HG03060 (cell line): ENCODE data around the gene SCTR.

ENCODE experiments used
- ATAC-seq: cut with Tn5 transposase; IDR thresholded peaks from one replicate; pipeline ENCODE4 v1.9.1; 2021; ENCODE audit warnings: low read depth, moderate number of reproducible peaks; ENCODE audit not compliant: unreplicated experiment

SCTR gene

DNA sequence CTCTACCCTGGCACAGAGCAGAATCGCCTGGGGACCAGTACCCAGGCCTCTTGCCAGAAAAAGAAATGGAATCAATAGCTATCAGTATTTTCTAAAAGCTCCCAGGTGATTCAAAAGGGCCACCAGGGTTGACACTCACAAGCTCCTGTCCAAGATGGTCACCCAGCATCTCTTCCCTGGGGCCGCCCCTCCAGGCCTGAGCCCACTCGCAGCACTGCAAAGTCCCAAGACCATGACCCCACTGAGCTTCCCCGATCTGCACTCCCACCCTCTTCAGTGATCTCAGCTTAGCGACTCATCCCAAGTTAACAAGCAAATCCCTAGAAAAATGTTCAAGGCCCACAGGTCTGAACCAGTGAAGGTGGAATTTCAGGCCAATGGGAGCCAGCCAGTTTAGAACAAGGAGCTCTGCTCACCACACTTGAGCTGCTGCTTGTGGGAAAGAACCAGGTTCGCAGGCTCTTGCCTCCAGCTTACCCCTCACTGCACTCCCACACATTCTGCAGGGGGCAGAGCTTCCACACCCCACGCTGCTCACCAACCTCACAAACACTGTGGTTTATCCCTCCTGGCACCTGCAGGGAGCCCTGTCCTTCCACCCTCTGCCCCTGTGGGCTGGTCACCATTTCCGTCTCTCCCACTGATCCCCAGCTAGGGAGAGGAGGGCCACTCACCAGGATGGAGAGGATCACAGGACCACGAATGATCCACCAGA, 72.8 kb downstream of the SCTR start:
- ATAC-seq, result no peak

DNA sequence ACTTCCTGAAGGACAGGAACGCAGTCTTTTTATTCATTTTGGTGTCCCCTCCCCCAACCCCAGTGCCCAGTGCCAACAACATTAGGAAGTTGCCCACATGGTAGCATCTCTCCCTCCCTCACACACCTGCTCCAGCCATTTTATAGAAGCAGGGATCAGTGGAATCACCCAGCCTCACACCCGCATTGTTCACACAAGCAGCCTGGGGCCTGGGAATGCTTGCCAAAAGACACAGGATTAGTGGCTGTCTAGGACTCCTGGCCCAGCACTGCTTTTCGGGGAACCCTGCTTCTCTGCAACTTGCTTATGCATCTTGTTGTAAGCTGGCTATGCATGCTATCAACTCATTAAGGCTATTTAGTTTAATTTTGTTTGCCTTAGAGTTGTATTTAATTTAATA, 74.8 kb downstream of the SCTR start:
- ATAC-seq, result no peak

DNA sequence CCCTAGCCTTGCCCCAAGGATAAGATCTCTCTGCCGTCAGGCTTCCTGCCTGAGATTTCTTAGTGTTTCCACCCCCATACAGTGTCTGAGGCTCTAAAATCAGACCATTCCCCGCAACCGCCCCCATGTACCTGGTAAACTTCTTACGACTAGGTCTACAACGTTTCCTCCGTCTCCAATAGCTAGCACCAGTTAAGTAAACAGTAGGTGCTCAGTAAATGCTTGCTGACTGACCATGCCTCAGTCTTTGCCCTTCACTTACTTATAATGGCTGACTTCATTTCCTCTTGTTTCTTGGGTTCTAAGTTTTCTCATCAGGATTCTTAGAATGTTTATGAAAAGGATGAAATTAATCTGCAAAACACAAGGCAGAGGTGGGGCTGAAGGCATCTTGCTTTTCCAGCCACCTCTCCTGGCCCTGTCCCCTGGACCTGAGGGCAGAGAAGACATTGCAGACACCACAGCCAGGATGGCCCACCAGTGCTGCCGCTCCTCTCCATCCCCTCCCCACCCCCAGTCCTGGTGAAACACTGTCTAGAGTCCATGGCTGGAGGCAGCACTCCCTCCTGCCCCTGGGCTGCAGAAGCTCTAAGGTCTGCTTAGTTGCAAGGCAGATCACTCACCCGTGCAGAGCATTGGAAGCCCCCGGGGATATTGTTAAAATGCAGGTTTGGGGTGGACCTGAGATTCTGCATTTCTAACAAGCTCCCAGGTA, 75.7 kb downstream of the SCTR start:
- ATAC-seq, result no peak

DNA sequence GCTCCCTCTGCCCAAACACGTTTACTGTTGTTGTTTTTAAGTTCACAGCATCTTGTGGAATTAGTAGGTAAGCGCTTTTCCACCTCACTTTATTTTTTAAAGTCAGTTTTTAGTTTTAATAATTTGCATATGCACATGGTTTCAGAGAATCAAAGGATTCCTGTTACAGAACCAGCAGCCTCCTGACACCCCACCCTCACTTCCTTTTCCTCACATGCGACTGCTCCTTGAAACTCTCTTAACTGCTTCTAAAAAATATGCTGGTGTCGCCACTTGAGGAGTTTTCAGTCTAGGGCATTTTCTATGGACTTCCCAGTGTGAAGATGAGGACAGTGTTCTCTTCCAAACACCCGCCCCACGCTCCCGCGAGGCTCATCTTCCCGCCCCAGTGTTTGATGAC, 78.2 kb downstream of the SCTR start:
- no peak for ATAC-seq

DNA sequence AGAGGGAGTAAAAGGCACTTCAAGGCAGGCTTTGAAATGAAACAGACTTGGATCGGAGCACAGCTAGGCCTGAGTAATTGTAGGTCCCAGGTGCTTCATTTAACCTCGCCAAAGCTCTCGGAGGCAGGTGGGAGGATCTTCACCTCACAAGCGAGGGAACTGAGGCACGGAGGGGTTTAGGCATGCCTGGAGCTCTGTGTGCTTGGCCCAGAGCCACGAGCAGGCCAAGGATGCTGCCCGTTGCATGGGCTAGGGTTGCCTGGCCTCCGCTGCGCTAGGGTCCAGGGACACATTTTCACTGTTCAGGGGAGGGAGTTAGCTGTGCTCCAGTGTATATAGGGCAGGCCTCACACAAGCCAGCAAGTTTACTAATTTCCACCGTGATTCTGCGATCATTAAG, 81.4 kb downstream of the SCTR start:
- ATAC-seq, result no peak

DNA sequence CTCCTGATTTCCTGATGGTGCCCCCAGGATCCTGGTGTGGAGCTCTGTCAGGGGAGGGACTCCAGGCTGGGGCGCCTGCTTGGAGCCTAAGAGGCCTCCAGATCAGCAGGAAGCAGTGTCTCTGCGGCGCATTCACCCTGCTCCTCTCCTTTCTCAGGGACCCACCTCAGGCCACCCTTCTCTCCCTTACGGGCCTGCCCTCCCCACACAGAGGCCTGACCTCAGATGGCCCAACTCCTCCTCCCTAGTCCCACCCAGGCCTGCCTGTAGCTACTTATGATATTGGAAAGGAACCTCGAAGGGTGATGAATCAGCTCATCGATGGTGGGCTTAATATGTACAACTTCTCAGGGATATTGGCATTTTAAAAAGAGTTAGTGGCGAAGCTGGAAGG, 82.1 kb downstream of the SCTR start:
- ATAC-seq, result no peak

DNA sequence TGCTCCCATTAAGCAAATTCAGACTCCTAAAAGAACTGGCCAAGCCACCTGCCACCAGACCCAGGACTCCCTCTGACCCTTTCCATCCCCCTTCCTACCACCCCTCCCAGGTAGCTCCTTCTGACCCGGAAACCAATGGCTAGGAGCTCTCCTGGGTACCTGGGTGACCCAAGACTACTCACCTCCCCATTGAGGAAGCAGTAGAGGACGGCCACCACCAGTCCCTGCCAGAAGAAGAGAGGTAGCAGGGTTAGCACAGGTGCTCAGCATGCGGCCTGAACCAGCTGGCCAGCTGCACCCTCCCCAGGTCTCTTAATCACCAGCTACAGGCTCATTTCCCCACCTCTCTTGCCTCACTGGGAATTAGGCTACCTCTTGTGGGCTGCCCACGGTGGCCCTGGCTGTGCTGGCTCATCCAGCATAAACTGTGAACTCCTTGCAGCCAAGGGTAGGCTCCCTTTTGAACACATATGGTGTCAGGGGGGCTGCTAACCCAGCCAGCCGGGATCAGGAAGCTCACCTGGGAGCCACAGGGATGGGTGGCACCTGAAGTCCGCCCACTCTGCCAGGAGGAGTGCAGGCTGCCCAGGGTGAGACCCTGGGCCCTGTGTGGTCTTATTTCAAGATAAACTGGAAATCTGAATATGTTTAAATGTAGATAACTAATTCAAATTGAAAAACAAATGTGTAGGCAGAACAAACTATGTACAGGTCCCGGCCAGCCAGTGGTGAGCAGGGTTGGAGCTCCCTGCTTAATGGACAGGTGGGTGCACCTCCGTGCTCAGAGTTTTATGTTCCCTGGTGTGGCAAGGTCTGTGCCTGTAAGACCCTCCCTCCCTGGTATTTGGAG, 82.7 kb downstream of the SCTR start:
- ATAC-seq, result no peak

DNA sequence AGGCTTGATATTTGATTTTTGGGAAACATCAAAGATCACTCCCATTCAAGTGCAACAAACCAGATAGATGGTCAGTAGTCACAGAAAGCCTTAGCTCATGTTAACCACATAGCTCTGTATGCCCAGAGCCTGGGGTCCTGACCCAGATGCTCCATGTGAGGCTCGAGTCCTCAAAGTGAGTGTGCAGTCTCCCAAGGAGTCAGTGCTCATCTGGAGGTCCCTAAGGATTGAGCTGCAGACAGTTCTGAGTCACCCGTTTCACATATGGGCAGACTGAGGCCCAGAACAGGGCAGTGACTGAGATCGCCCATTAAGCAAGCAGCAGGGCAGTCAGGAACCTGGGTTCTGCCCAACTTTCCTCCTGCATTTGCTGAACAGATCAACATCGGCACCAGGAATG, 83.4 kb downstream of the SCTR start:
- ATAC-seq, result no peak

DNA sequence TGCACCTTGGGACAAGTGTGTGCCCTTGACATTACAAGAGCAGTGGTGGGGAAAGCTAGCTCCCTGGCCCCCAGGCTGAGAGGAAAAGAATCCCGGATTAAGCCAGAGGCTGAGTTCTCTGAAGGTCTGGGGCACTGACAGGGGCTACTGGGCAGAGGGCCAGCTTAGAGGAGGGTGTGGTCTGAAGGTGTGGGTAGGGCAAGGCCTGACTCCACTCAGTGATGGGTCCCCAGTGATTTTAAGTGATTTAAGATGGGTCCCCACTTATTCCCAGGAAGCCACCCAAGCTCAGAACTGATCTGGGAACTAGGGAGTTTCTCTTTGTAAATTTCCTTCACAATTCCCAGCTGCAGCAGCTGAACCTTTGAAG, 83.8 kb downstream of the SCTR start:
- no peak for ATAC-seq

DNA sequence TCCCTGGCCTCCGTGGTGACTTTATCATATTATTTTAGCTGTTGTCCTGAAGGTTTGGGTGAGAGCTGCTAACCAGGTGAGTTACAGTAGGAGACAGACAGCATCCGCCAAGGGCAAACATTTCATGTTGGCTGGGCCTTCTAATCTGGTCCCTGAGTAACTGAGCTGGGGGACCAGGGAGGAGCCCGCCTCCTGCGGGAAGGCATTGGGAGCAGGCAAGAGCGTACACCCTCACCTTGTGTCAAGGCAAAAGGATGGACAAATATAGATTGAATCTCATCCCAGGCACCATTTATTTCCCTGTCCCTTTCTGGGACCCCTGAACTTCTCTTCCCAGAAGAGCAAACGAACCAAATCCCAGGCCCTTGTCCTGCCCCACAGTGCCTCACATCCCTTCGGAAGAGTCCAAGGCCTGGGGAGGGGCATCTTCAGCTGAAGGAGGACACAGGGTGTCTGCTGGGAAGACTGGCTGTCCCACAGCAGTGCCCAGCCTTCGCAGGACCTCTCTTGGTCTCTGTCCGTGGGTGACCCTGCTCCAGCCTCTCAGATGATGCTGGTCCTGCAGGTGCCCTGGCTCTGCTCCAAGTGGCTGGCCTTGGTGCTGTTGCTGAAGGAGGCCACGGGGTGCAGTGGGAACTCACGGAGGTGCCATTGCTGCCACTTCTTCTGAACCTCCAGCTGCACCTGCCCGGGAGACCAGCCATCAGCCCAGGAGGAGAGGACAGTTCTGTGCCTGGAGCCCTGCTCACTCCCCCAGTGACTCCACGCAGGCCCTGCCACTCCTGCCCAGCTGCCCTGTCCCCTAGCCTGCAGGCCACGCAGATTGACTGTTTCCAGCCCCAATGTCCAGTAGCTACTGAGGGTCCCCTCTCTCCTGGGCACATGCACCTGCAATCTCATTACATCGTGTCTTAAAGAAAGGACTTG, 84.4 kb downstream of the SCTR start:
- no peak for ATAC-seq

DNA sequence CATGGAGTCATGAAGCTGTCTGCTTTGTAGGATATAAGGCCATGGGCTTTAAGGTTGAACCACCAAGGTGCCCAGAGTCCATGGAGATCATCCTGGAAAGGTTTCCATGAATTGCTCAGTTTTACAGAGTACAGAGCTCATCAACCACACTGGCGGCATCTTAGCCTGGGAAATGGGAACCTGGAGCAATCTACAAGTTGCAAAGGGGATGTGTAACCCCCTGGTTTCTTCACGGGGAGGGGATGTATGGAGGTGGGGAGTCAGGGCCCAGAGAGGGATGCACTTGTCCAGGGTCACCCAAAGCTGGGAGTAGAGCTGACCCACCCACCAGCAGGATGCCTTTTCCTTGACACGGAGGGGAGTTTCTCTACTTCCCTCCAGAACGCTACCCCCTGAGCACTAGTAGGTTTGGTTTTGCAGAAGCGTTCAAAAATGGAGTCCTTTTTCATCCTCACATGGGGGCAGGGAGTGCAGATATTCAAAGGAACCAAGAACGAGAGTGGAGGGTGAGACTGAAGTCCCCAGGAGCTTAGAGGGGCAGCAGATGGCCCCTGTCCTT, 85.5 kb downstream of the SCTR start:
- no peak for ATAC-seq

DNA sequence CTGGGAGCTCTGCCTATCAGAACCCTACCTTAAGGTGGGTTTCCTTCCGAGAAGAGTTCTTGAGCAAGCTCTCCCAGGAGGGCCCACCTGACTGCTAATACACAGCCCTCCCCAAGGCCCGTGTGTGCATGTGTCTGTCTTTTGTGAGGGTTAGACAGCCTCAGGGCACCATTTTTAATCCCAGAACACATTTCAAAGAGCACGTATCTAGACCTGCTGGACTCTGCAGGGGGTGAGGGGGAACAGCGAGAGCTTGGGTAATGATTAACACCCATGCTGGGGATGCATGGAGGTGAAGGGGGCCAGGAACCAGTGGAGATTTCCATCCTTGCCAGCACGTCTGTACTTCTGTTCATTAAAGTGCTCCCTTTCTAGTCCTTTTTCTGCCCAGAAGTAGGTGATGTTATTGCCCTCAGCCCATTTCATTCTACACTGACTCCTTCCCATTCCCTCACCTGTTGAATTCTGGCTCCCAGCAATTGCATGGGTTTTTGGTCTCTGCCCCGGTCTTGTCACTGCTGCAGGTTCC, 86.1 kb downstream of the SCTR start:
- ATAC-seq, result no peak

DNA sequence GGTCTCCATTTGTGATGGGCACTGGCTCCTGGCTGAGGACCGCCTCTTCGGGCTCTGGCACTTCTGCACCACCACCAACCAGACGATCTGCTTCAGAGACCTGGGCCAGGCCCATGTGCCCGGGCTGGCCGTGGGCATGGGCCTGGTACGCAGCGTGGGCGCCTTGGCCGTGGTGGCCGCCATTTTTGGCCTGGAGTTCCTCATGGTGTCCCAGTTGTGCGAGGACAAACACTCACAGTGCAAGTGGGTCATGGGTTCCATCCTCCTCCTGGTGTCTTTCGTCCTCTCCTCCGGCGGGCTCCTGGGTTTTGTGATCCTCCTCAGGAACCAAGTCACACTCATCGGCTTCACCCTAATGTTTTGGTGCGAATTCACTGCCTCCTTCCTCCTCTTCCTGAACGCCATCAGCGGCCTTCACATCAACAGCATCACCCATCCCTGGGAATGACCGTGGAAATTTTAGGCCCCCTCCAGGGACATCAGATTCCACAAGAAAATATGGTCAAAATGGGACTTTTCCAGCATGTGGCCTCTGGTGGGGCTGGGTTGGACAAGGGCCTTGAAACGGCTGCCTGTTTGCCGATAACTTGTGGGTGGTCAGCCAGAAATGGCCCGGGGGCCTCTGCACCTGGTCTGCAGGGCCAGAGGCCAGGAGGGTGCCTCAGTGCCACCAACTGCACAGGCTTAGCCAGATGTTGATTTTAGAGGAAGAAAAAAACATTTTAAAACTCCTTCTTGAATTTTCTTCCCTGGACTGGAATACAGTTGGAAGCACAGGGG, 87.1 kb downstream of the SCTR start:
- no peak for ATAC-seq

DNA sequence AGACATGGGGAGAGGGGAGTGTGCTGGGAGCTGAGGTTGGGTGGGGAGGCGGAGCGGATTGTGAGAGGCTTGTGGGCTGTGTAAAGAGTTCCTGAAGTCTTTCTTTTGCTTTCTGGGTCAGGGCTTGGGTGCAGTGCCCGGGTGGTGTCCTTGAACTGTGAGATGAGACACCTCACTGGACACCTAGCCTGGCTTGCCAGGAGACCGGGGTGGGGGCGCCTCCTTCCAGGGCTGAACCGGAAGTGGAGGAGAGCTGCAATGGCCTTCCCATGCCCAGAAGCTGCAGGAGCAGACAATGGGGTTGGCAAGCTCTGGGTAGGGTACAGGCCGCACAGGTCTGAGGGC, 88.4 kb downstream of the SCTR start:
- ATAC-seq, result no peak

DNA sequence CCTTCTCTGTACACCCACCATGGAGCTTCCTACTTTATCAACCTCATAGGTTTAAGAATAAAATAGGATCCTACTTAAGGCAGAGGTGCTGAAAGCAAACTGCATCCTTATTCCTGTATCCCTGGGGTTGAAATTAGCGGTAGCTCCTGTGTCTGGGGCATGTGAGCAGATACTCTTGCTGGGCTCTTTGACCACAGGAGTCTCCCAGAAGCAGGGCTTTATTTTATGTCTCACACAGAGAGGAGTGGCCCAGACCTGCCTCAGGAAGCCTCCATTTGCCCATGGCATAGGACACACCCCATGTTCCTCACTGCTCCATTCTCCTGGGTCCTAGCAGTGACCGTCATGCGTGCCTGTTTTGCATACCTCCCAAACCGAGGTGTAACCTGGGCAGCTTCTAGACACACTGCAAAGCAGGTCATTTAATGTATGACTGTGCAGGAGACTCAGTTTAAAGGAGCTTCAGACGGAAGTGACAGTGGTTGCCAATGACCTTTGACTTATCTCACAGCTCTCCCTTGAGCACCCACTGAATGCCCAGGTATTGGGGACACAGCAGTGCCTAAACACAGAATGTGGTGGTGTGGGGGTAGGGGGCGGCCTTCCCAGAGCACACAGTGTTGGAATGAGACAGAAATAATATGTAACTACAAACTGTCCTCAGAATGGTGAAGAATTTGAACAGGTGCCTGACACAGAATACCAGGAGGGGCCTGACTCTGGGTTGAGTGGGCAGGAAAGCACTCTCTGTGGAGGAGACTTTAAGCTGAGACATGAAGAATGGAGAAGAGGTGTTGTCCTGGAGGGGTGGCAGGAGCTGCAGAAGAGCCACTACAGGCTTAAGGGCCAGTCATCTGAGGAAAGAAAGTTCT, 89.0 kb downstream of the SCTR start:
- ATAC-seq, result no peak

DNA sequence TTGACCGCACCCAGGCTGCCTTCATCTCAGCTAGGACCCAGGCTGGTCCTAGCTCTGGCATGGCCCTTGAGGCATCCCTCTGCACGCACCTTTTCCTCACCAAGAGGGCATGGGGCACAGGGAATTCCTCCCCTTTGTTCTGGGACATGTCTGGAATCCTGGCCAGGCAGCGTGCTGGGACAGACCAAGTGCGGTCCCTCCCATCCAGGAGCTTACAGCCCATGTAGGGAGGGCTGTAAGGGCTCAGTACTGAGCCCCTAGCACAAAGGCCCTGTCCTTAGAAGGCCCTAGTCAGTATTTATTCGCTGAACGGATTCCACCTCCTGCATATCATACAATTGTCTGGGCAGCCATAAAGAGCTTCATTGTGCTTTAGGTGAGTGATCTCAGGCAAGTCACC, 89.6 kb downstream of the SCTR start:
- no peak for ATAC-seq

DNA sequence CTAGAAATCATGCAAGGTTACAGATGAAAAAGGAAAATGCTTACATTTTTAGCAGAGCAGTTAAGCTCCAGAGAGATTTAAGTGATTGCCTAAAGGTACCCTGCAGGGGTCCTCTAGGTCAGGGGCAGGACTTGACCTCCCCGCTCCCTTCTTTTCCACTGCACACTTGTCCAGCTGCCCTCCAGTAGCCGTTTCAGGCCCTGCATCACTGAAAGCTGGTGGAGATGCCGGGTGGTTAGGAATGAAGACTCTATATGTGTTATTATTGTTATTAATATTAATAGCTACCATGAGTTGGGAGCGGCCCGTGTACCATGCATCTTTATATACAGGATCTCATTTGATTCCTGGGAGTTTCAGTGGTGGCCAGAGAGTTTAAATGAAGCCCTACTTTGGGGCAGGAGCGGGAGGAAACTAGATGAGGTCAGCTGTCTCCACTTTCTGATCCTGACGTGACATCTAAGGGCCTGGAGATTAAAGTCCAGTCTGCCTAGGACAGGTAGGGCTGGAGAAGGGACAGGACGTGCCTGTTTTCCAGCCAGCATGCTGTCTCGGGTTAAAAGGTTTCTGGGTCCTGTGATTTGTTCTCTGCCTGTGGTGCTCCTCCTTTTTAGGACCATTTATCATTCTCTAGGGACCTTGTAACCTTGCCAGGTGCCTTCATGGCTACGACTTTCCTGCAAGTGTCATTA, 90.5 kb downstream of the SCTR start:
- ATAC-seq, result no peak
